Activated T-helper 1 cell treated with Interleukin-2 at 50 U/mL for 16 hours (primary cell): ENCODE data around the gene GULP1.
"Not testable (repeated sequence)": the region's sequence is repeated elsewhere in the genome, so short reads cannot be mapped to it uniquely, and the experiment has no call there.

Experiments
- DNase-seq: peaks from one replicate; pipeline ENCODE4 v3.0.0-alpha.2; 2020; ENCODE audit warnings: low read depth

GULP1 gene

DNA sequence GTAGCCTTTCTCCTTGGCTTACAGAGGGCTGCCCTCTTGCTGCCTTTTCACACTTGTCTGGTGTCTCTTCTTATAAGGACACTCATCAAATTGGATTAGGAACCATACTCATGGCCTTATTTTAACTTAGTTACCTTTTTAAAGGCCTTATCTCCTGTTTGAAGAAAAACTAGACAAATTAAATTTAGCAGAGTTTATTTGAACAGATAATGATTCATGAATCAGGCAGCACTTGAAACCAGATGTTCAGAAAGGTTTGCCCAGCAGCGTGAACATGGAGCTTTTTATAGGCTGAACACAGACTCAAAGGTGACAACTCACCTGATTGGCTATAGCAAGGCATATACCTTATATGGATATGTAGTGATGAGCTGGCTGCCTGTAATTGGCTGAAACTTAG is 238.0 kb downstream of the GULP1 start:
- DNase-seq: no peak

DNA sequence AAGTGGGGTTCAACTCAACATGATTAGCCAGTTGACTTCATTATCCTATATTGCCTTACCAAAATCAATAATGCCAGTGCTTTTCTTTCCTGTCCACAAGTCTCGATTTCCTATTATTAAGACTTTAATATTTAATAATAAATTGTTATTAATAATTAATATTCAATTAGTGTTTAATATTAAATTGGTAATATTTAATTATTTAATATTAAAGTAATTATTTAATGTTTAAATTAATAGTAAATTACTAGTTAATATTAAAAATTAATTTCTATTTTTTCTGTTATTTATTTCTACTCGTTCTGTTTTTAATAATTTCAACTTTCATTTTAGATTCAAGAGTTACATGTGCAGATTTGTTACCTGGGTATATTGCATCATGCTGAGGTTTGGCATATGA is 243.2 kb downstream of the GULP1 start:
- DNase-seq: no peak

DNA sequence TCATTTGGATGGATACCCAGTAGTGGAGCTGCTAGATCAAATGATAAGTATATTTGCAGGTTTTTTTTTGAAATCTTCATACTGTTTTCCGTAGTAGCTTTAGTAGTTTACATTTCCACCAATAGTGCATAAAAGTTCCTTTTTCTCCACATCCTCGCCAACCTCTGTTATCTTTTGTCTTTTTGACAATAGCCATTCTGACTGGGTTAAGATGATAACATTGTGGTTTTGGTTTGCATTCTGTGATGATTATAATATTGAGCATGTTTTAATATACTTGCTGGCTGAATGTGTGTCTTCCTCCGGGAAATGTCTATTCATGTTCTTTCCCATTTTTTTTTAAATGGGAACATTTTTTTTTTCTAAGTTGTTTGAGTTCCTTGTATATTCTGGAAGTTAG is 260.0 kb downstream of the GULP1 start:
- no peak for DNase-seq

DNA sequence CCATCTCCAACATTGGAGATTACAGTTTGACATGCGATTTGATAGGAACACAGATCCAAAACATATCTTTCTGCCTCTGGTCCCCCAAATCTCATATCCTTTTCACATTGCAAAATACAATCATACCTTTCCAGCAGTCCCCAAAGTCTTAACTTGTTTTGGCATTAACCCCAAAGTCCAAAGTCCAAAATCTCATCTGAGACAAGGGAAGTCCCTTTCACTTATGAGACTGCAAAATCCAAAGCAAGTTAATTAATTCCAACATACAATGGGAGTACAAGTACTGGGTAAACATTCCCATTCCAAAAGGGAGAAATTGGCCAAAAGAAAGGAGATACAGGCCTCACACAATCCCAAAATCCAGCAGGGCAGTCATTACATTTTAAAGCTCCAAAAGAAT is 265.4 kb downstream of the GULP1 start:
- DNase-seq: no peak

DNA sequence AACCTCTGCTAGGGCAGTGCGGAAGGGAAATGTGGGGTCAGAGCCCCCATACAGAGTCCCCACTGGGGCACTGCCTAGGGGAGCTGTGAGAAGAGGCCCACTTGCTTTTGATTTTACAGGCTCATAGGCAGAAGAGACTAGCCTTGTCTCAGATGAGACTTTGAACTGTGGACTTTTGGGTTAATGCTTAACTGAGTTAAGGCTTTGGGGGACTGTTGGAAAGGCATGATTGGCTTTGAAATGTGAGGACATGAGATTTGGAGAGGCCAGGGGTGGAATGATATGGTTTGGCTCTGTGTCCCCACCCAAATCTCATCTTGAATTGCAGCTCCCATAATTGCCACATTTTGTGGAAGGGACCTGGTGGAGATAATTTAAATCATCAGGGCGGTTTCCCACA is 267.8 kb downstream of the GULP1 start:
- DNase-seq: not testable (repeated sequence)

DNA sequence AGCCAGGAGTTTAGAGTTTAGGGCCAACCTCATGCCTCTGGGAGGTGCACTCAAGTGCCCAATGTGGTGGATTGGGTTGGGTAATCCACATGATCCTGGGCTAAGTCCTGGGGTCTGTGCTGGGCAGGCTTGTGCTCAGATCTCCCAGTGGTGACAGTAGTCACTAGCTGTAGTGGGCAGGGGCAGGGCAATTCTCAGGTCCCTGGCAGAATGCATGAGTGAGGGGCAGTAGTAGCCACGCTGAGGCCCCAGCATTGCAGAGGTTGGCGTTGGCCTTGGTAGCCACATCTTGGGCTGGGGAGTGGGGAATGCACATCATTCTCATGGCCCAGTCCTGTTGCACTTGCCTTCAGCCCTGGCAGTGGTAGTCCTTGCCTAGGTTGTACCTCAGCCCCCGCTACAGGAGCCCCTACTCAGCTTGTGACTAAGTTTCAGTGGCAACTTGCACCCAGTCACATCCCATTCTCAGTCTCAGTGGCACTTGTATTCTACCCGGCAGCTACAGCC is 269.9 kb downstream of the GULP1 start:
- no peak for DNase-seq

DNA sequence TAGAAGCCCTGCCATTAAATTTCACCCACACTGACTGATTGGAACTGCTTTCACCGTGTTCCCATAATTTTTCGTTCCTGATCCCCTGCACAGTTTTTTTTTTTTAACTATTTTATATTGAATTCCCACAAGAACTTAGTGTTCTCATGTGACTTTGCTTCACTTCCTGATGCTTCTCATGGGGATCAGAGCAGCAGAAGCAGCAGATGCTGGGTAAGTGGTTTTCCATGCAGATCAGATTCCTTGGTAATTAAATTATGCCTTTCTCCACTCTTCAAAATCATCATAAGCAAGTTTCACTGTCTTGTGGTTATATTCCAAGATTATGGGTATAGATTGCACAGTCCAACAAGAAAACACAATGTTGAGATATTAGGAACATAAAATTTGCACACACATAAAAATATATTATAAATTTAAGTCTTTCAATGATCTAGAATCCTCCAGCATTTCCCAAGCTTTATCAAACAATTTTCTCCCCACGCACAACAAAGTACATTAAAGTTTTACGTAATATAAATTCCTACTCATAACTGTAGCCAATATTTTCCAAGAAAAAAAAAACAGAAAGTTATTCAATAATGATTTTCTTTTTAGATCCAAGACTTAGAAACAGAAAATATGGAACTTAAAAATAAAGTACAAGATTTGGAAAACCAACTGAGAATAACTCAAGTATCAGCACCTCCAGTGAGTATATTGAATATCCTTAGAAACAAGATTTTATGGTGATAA is 277.9 kb downstream of the GULP1 start:
- no peak for DNase-seq

DNA sequence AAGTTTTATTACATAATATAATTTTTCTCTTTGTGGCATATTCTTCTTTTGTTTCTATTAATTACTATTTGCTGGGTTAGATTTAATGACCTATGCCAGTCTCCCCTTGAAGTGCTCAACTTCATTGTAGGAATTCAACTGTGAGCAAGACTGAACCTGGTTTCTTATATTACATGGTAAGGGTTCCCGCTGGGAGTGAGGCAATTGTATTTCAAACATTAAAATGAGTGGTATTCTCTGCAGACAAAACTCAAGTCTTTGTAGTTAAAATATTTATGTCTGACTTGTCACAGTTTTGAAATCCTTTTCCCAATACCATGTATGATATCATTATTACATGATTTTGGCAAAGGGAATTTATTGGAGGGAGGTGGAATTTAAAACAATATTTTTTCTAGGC is 278.7 kb downstream of the GULP1 start:
- no peak for DNase-seq

DNA sequence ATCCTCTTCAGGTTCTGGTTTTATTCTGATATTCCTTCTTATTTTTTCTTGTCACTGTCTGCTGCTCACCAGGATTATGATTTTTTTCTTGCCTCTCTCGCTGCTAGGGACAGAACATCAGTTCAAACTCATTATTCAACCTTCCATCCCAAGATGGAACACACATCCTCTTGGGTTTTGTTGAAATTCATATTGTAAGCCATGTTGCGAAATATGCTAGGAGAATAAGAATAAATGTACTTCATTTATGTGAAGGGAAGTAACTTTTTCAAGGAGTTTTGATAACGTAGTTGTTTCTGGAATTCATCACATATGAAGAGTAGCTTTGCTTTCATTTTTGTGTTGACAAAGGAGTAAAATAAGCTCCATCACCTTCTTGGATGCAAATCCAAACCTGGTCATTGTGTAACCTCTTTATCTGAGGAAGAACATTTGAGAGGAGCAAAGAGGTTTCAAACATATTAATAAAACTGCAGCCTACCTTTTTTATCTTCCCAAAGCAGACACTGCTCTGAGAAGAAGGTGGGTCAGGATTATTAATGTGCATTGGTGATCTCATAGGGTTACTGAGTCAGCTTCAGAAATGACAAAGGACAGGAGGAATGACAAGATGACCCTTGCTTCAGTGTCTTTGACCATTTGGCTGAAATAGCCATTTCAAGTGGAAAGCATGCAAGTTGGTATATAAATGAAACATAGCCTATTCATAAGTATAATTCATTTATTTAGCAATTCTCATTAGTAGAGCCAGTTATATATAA is 280.0 kb downstream of the GULP1 start:
- no peak for DNase-seq

DNA sequence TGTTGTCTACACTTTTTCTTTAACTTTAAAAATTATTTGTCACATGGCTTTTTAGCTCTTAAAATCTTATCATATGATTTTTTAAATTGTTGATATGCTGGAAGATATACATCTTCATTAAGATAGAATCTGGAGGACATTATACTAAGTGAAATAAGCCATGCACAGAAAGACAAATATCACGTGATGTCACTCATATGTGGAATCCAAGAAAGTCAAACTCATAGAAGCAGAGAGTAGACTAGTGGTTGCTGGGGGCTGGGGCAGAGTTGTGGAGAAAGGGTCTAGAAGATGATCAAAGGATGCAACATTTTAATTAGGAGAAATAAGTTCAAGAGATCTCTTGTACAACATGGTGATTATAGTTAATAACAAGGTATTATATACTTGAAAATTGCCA is 280.9 kb downstream of the GULP1 start:
- no peak for DNase-seq

DNA sequence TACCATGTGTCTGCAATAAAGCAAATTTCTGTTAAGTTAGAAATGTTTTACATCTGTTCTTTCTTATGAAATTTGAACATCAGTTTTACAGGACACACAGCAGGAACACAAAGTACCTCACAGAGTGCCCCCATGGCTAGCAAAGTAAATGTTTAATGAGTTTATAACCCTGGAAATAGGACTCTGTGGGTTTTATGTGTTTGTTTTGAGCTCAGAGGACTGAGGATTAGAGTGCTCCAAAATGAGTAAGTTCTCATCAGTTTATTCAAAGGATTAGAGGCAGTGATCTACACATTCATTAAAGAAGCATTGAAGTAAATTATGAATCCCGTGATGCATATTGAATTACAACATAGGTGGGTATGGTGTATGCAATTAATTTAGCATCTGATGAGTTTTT is 281.8 kb downstream of the GULP1 start:
- DNase-seq: no peak

DNA sequence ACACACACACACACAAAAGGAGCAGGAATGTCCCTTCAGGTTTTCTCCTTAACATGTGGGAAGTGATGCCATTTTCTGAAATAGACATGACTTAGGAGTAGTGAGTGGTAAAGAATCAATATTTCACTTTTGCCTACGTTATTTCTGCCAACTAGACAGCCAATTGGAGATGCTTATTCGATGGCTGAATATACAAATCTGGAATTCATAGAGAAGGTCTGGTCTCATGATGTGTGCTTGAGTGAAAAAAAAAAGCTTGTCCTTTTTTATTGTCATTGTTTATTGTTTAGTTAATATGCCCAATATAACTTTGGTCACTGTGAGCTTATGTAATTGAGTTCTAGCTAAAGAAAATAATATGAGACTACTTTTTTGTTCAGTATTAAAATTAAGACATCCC is 284.3 kb downstream of the GULP1 start:
- no peak for DNase-seq

DNA sequence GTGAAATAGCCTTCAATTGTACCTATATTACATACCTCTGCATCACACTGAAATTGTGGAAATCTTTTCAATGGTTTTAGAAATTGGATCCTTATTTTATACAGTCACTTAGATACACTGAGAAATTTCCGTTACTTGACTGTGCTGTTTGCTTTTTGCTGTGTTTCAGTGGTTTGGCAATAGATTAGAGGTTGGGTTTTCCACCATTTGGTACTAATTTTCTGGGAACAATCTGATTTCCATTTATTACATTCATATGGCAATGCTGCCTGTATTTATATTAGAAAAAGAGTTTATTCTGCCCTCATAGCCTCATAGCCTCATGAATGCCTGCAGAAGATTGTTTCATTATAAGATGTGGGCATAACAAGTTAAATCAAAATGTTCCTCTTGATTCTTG is 285.0 kb downstream of the GULP1 start:
- DNase-seq: no peak

DNA sequence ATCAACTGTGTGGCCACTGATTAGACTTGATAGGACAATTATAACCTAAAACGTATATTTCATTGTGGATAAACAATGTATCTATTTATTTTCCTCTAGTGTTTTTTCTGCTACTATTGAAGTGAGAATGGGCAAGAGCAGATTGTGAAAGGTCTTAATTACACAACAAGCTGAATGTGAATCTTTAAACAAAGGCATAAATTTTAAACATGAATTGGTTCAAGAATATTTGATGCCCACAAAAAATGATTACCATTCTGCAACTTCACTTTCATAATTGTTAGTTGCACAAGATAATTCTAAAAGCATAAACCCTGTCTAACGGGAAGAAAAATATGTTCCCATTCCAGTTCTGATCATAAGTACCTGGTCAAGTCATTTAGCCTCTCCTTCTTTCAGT is 285.6 kb downstream of the GULP1 start:
- DNase-seq: no peak

DNA sequence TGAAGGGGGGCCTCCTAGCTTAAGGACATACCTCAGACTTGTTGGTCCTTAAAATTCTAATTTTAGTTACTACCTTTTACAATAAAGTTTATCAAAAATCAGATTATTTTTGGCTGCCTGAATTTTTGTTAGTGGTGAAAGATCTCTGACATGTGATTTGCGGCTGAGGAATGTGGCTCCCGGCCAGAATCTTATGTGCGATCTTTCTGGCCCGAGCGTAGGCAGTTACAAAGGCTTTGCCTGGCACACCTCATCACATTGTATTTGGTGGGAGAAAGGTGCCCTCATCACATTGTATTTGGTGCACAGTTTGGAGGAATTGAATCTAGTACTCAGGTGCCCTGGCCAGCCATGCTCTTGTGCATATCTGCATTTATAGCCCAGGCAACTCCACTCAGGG is 289.1 kb downstream of the GULP1 start:
- no peak for DNase-seq

DNA sequence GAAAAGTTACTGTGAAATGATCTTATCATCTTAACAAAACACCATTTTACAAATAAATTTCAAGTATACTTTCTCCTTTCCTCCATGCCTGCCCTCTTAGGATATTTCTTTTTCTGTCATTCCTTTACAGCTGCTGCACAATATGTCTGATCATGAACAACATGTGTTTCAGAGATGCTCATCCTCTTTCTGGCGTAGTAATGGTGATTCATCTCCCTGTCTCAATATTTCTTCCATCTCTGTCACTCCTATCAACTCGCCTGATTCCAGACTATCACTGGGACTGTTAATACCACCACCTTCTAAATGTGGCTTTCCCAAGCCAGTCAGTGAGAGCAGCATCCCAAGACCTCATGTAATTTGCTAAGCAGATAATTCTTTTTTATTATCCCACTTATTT is 290.5 kb downstream of the GULP1 start:
- DNase-seq: no peak

DNA sequence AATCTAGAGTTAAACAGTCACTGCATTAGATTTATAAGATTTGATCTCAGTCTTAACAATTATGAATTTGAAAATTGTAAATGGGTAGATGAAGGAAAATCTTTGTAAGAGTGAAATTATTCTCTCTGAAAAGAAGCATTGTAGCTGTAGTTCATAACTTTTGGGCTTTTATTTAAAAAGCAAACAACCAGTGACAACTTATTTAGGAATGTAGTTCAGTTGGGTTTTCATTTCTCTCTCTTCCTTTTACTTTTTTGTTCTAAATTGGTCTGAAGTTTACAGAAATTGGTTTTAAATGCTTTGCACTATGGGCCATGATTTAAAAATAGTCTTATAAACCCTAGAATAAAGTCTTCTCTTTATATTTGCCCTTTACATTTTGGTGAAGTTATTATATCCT is 296.6 kb downstream of the GULP1 start:
- DNase-seq: no peak

DNA sequence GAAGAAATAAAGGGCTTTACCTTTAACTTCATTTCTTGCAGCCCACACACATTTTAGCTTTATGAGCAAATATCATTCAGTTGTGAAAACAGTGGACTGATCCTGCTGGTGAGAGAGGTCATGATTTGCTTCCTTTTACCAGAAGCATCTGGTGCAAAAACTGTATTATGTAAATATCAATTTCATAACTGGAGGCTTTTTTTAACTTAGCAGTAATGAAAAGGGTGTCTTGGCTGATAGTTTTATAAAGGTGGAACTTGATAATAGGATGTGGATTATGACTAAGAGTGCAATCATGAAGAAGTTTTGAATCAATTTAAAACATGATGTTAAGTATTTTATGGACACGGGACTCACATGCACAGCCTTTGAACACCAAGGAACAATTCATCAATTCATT is 304.4 kb downstream of the GULP1 start:
- no peak for DNase-seq

DNA sequence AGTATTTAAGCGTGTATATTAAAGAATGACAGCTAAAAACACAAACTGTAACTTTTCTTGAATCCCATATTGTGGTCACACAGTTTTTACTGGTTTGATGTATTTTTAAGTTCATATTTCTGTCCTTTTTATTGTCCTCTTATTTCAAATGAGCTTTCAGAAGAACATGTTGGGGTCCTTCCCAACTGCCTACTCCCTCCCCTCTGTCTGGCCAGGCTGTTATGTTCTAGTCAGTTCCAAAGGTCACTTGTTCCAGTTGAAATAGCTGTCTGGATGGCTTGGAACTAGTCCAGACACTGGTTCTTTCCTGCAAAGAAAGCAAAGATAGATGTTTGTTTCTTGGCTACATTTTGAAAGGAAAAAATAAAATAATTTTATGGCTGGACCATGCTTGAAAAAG is 306.9 kb downstream of the GULP1 start:
- no peak for DNase-seq

DNA sequence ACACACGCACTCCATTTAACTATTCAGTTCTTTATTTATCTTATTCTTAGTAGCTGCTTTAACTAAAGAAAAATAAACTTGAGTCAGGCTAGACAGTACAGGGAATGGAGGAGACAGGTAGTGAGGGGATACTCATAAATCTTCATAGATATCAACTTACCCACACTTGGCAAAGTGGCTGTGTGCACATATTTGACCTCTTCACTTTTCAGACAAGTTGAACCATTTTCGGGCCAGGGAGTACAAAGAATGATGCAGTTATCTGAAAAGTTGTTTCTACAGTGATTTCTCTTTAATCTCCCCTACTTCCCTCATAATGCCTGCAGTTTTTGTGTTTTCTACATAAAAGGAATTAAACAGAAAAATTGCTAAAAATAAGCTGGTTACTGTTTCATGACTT is 307.5 kb downstream of the GULP1 start:
- DNase-seq: no peak

DNA sequence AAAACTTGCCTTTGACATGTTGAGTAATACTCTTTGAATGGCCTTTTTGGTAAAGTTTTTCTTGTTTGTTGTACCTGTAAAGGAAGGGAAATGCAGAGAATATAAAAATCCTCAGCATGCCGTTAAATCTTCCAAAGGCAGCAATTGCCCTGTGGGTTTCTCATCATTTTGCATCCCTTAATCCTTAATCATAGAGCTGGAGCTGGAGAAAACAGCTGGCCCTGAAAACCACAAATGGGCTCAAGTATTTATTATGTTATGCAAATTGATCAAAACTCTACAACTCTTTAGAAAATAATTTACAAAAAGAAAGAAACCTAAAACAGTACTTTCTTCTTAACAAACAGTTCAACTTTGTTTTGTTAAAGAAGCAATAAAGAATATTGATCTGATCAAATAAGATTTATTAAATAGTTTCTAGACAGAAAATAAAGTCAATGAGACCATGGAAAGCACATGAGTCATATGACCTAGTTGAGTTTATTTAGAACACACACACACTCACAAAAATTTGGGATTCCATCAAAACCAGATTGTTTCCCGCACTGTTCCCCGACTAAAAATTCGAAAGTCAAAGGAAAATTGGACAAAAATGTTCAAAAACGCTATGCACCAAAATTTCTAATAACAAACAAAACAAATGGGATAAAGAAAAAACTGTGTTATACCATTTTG is 309.0 kb downstream of the GULP1 start:
- no peak for DNase-seq

DNA sequence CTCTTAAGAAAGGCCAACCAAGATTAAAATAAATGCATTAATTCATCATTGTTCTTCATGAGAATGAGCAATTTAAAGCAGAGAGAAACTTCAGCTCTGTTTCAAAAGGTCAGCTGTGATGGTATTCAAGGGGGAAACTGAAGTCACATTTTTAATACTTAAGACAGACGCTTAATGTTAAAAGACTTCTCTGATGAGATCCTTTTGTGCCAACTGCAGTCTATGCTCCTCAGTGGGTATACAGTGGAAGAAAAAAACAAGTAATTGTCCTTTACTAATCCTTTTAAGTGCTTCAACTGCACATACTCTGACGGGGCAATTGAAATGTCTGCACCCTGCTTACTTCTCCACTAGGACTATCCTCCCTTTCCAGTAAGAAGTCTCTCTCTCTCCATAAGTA is 309.7 kb downstream of the GULP1 start:
- no peak for DNase-seq

DNA sequence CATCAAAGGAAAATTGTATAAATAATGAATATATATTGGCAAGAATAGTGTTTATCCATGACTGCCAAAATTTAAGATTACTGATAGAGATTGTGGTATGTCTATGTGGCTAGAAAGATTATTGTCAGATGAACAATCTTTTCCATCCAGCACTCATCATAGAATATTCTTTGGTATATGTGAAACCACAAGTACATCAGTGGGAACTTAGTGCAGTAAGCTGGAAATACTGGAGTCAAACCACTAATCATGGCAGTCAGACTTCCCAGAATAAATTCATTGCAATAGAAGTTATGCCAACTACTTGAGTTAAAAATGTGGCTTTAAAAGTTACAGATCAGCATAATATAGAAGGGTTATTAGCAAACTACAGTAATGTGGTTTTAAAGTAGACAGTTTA is 310.3 kb downstream of the GULP1 start:
- DNase-seq: no peak
